Effector memory CD4-positive, alpha-beta T cell (primary cell): ENCODE results near the gene RDH13.
"Not testable (repeated sequence)": the region's sequence is repeated elsewhere in the genome, so short reads cannot be mapped to it uniquely, and the experiment has no call there.

ENCODE experiments used
- DNase-seq, 3 donors: peaks; one replicate each; pipeline ENCODE4 v3.0.0-alpha.2; 2020
- H3K27ac ChIP-seq: 2 replicates; pipeline ENCODE4 v1.7.0; 2013; ENCODE audit warnings: mild to moderate bottlenecking, low read length, moderate library complexity; ENCODE audit not compliant: insufficient read depth, poor library complexity, severe bottlenecking
- H3K27me3 ChIP-seq: replicated peaks from 2 replicates; pipeline ENCODE4 v1.7.0; 2013; ENCODE audit warnings: mild to moderate bottlenecking, low read length; ENCODE audit not compliant: insufficient read depth, control insufficient read depth, poor library complexity, severe bottlenecking
- H3K36me3 ChIP-seq: 2 replicates; pipeline ENCODE4 v1.7.0; 2013; ENCODE audit warnings: mild to moderate bottlenecking, low read length, moderate library complexity; ENCODE audit not compliant: control insufficient read depth, insufficient read depth
- H3K4me1 ChIP-seq: 2 replicates; pipeline ENCODE4 v1.7.0; 2013; ENCODE audit warnings: low read length, mild to moderate bottlenecking; ENCODE audit not compliant: control insufficient read depth, insufficient read depth, poor library complexity, severe bottlenecking
- H3K4me3 ChIP-seq: 2 replicates; pipeline ENCODE4 v1.7.0; 2013; ENCODE audit warnings: low read length, low read depth, mild to moderate bottlenecking; ENCODE audit not compliant: insufficient read depth, poor library complexity, severe bottlenecking
- H3K9me3 ChIP-seq: 2 replicates; pipeline ENCODE4 v1.7.0; 2013; ENCODE audit warnings: mild to moderate bottlenecking, low read length, moderate library complexity; ENCODE audit not compliant: control insufficient read depth

Gene RDH13

GRCh38 chr19:55015126-55015525 lies 47.8 kb downstream of the RDH13 start:
- Histone ChIP-seq H3K4me3 (no peak overlapping the region), H3K9me3 (no peaks in the 10 kb centered on the region), H3K4me1 (no peaks in the 10 kb centered on the region), H3K36me3 (no peaks in the 10 kb centered on the region), H3K27ac (no peak overlapping the region), H3K27me3 (no peaks in the 10 kb centered on the region)
- DNase-seq = no peak

DNA sequence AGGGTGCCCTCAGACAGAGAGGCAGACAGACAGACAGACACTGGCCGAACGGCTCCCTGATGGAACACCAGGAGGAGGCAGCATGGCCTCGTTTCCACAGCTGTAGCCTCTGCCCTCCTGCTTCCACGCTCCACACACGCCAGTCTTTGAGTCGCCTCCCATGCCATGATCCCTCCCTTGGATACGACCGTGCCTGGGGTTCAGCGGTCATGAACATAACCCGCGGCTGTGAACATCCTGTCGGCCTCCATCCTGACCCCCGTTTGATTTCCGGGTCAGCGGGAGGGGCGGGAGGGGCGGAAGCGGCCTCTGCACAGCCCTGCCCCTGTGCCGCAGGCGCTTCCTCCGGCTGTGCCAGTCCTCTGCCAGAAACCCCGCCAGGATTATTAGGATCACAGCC lies 48.2 kb downstream of the RDH13 start:
- DNase-seq = no peak
- H3K27me3 ChIP-seq = no peaks in the 10 kb centered on the region
- H3K9me3 ChIP-seq = no peaks in the 10 kb centered on the region
- H3K4me1 ChIP-seq = no peaks in the 10 kb centered on the region
- H3K27ac ChIP-seq = no peak overlapping the region
- no peaks in the 10 kb centered on the region for H3K36me3 ChIP-seq
- no peak overlapping the region for H3K4me3 ChIP-seq

GRCh38 chr19:55013596-55013995 lies 49.4 kb downstream of the RDH13 start:
- no peak overlapping the region for H3K4me3 ChIP-seq

GRCh38 chr19:55012306-55012705 lies 50.6 kb downstream of the RDH13 start:
- Histone ChIP-seq H3K36me3 (no peaks in the 10 kb centered on the region), H3K27me3 (no peaks in the 10 kb centered on the region), H3K4me3 (no peak overlapping the region), H3K9me3 (no peaks in the 10 kb centered on the region), H3K4me1 (no peaks in the 10 kb centered on the region), H3K27ac (no peak overlapping the region)
- DNase-seq = no peak

More at GRCh38 chr19:55013596-55013995, 49.4 kb downstream of the RDH13 start:
- Histone ChIP-seq H3K4me1 (no peaks in the 10 kb centered on the region), H3K27ac (no peak overlapping the region), H3K27me3 (no peaks in the 10 kb centered on the region), H3K36me3 (no peaks in the 10 kb centered on the region), H3K9me3 (no peaks in the 10 kb centered on the region)
- no peak for DNase-seq

DNA sequence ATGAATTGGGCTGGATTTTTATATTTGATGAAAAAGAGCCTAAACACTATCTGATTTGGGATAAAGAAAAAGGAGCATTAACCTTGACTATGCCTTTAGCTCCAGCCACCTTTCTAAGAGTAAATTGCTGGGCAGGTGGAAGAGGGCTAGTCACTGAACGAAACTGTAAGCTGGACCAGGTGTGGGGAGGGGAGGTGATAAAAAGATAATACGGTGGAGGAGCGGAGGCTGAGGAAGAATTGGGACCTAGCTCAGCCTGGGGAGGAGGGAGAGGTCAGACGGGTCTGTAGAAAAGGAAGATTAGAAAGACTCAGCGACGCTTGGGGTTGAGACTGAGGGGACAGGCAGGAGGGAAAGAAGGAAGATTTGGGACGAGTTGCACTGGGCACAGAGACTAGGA lies 52.4 kb downstream of the RDH13 start:
- not testable (repeated sequence) for H3K27me3 ChIP-seq, H3K4me1 ChIP-seq, DNase-seq, H3K36me3 ChIP-seq, H3K27ac ChIP-seq, H3K9me3 ChIP-seq, H3K4me3 ChIP-seq

DNA sequence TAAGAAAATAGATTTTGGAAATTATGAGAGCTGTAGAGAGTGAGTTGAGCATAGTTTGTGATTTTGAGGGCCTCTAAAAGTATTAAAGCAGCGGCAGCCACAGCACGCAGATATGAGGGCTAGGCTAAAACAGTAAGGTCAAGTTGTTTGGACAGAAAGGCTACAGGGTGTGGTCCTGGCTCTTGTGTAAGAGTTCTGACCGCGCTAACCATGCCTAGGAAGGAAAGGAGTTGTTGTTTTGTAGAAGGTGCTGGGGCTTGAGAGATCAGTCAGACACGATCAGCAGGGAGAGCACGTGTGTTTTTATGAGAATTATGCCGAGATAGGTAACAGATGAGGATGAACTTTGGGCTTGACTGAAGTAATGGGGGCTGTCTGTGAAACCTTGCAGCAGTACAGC lies 54.2 kb downstream of the RDH13 start:
- not testable (repeated sequence) for H3K4me3 ChIP-seq, H3K36me3 ChIP-seq, H3K9me3 ChIP-seq, H3K27ac ChIP-seq, H3K4me1 ChIP-seq, DNase-seq, H3K27me3 ChIP-seq

- not testable (repeated sequence) for H3K4me1 ChIP-seq, H3K36me3 ChIP-seq, H3K4me3 ChIP-seq, H3K27ac ChIP-seq, H3K27me3 ChIP-seq, H3K9me3 ChIP-seq, DNase-seq
These were observed 54.8 kb downstream of the RDH13 start for GRCh38 chr19:55008189-55008588.

- not testable (repeated sequence) for H3K4me1 ChIP-seq, H3K27me3 ChIP-seq, H3K9me3 ChIP-seq, H3K36me3 ChIP-seq, H3K4me3 ChIP-seq, H3K27ac ChIP-seq, DNase-seq
These were observed 55.4 kb downstream of the RDH13 start for GRCh38 chr19:55007537-55007936.

DNA sequence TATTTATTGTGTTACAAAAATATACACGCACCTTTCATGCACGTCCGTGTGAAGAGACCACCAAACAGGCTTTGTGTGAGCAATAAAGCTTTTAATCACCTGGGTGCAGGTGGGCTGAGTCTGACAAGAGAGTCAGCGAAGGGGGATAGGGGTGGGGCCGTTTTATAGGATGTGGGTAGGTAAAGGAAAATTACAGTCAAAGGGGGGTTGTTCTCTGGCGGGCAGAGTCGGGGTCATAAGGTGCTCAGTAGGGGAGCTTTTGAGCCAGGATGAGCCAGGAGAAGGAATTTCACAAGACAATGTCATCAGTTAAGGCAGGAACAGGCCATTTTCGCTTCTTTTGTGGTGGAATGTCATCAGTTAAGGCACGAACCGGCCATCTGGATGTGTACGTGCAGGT lies 56.2 kb downstream of the RDH13 start:
- not testable (repeated sequence) for H3K4me1 ChIP-seq, H3K27ac ChIP-seq, H3K9me3 ChIP-seq, H3K36me3 ChIP-seq, H3K27me3 ChIP-seq, DNase-seq
- peak overlapping the region; percentile 47 for H3K4me3 ChIP-seq

GRCh38 chr19:55005684-55006488 lies 57.1 kb downstream of the RDH13 start:
- H3K4me3 ChIP-seq = peak overlapping the region; percentile 47
- peak overlapping the region; percentile 55 for H3K27ac ChIP-seq
- no peaks in the 10 kb centered on the region for H3K27me3 ChIP-seq
- H3K36me3 ChIP-seq = no peaks in the 10 kb centered on the region
- peak; percentile 25 to 48 (median 45) for DNase-seq
- no peaks in the 10 kb centered on the region for H3K4me1 ChIP-seq
- no peaks in the 10 kb centered on the region for H3K9me3 ChIP-seq
